Trophoblast cell (in vitro differentiated cells and primary cell): ENCODE measurements around the gene SIAH3.

Source experiments
- DNase-seq, 2 donors: peaks; one replicate each; pipeline ENCODE4 v3.0.0-alpha.2; 2016
- H2AFZ ChIP-seq: 2 replicates; pipeline ENCODE4 v1.6.1; 2013; ENCODE audit warnings: low read length, moderate library complexity, mild to moderate bottlenecking; ENCODE audit not compliant: insufficient read depth, poor library complexity
- H2AK5ac ChIP-seq: 2 replicates; pipeline ENCODE4 v1.6.1; 2013; ENCODE audit warnings: mild to moderate bottlenecking, low read length
- H2BK120ac ChIP-seq: 2 replicates; pipeline ENCODE4 v1.6.1; 2013; ENCODE audit warnings: low read length, mild to moderate bottlenecking, moderate library complexity; ENCODE audit not compliant: insufficient read depth, poor library complexity
- H2BK12ac ChIP-seq: 2 replicates; pipeline ENCODE4 v1.6.1; 2013; ENCODE audit warnings: mild to moderate bottlenecking, low read length, moderate library complexity
- H2BK5ac ChIP-seq: 2 replicates; pipeline ENCODE4 v1.6.1; 2013; ENCODE audit warnings: low read length, low read depth, moderate library complexity, mild to moderate bottlenecking; ENCODE audit not compliant: poor library complexity
- H3K14ac ChIP-seq: 2 replicates; pipeline ENCODE4 v1.6.1; 2013; ENCODE audit warnings: mild to moderate bottlenecking, low read length
- H3K18ac ChIP-seq: 2 replicates; pipeline ENCODE4 v1.6.1; 2013; ENCODE audit warnings: mild to moderate bottlenecking, low read length
- H3K23ac ChIP-seq: 2 replicates; pipeline ENCODE4 v1.6.1; 2013; ENCODE audit warnings: low read length
- H3K27ac ChIP-seq: 2 replicates; pipeline ENCODE4 v1.5.1; 2013; ENCODE audit warnings: low read depth, mild to moderate bottlenecking, inconsistent platforms, low read length, moderate library complexity
- H3K27me3 ChIP-seq: 2 replicates; pipeline ENCODE4 v1.6.1; 2013; ENCODE audit warnings: inconsistent platforms, mild to moderate bottlenecking, low read length, moderate library complexity; ENCODE audit not compliant: insufficient read depth
- H3K36me3 ChIP-seq, 2 experiments: 1 replicate in 1 of 2; 2 replicates in 1 of 2; pipeline ENCODE4 v1.6.1; 2013; ENCODE audit warnings: low read length in 2 of 2, mild to moderate bottlenecking in 2 of 2, moderate library complexity in 1 of 2; ENCODE audit not compliant: insufficient read depth in 2 of 2, control insufficient read depth in 1 of 2
- H3K4ac ChIP-seq: 2 replicates; pipeline ENCODE4 v1.6.1; 2013; ENCODE audit warnings: low read depth, mild to moderate bottlenecking, low read length, moderate library complexity
- H3K4me1 ChIP-seq, 2 experiments: 1 replicate in 1 of 2; 2 replicates in 1 of 2; pipeline ENCODE4 v1.6.1; 2013; ENCODE audit warnings: low read length in 2 of 2, mild to moderate bottlenecking in 2 of 2, moderate library complexity in 1 of 2; ENCODE audit not compliant: insufficient read depth in 2 of 2, control insufficient read depth in 1 of 2
- H3K4me2 ChIP-seq: 2 replicates; pipeline ENCODE4 v1.6.1; 2013; ENCODE audit warnings: inconsistent platforms, mild to moderate bottlenecking, low read length, moderate library complexity
- H3K4me3 ChIP-seq: 2 replicates; pipeline ENCODE4 v1.5.1; 2013; ENCODE audit warnings: mild to moderate bottlenecking, low read depth, low read length, inconsistent platforms
- H3K79me1 ChIP-seq: one replicate; pipeline ENCODE4 v1.6.1; 2013; ENCODE audit warnings: low read length
- H3K79me2 ChIP-seq: 2 replicates; pipeline ENCODE4 v1.6.1; 2013; ENCODE audit warnings: low read length, mild to moderate bottlenecking; ENCODE audit not compliant: control insufficient read depth, insufficient read depth, poor library complexity
- H3K9ac ChIP-seq: 2 replicates; pipeline ENCODE4 v1.6.1; 2013; ENCODE audit warnings: mild to moderate bottlenecking, low read length
- H3K9me3 ChIP-seq: 2 replicates; pipeline ENCODE4 v1.6.1; 2013; ENCODE audit warnings: low read depth, mild to moderate bottlenecking, control low read depth, inconsistent platforms, low read length; ENCODE audit not compliant: insufficient read depth
- H4K12ac ChIP-seq: 2 replicates; pipeline ENCODE4 v1.6.1; 2013; ENCODE audit warnings: low read depth, mild to moderate bottlenecking, low read length, moderate library complexity
- H4K8ac ChIP-seq: 2 replicates; pipeline ENCODE4 v1.6.1; 2013; ENCODE audit warnings: low read depth, mild to moderate bottlenecking, low read length, moderate library complexity
- H4K91ac ChIP-seq: one replicate; pipeline ENCODE4 v1.6.1; 2013; ENCODE audit warnings: low read depth, mild to moderate bottlenecking, low read length, moderate library complexity
- WGBS: extraction: QIAGEN DNeasy Blood & Tissue Kit; methylation state at CpG from one replicate; pipeline ENCODE4 v1.1.7; 2013; ENCODE audit warnings: missing lambda C conversion rate; ENCODE audit not compliant: insufficient read length, insufficient coverage; ENCODE audit errors: extremely low coverage; 5-methylcytosine and 5-hydroxymethylcytosine counted together

SIAH3 gene

GRCh38 chr13:45859705-45860104, 8.2 kb upstream of the SIAH3 start:
- Histone ChIP-seq H2AFZ (no peak overlapping the region), H2AK5ac (no peak overlapping the region), H4K8ac (no peak overlapping the region), H3K79me2 (no peaks in the 10 kb centered on the region), H3K4me1 (no peaks in the 10 kb centered on the region), H3K27me3 (no peaks in the 10 kb centered on the region), H3K18ac (no peak overlapping the region), H3K23ac (no peak overlapping the region), H4K91ac (no peak overlapping the region), H2BK120ac (no peak overlapping the region), H3K9me3 (no peaks in the 10 kb centered on the region), H3K14ac (no peak overlapping the region), H3K79me1 (no peaks in the 10 kb centered on the region), H3K4me2 (no peak overlapping the region), H3K4me3 (no peak overlapping the region), H2BK5ac (no peak overlapping the region), H3K9ac (no peak overlapping the region), H2BK12ac (no peak overlapping the region), H4K12ac (no peak overlapping the region), H3K4ac (no peak overlapping the region), H3K36me3 (no peaks in the 10 kb centered on the region), H3K27ac (no peak overlapping the region)
- WGBS = no CpG with 5 or more reads among the region's 2 CpGs
- DNase-seq = no peak

GRCh38 chr13:45852494-45852893, 941 bp upstream of the SIAH3 start:
- no peak overlapping the region for H3K4me2 ChIP-seq
- WGBS = no CpG with 5 or more reads among the region's 3 CpGs
- H2BK120ac ChIP-seq = no peak overlapping the region
- no peaks in the 10 kb centered on the region for H3K36me3 ChIP-seq
- H4K91ac ChIP-seq = no peak overlapping the region
- no peak overlapping the region for H2BK5ac ChIP-seq
- H2BK12ac ChIP-seq = no peak overlapping the region
- no peak overlapping the region for H2AFZ ChIP-seq
- H4K12ac ChIP-seq = no peak overlapping the region
- peaks cover 15% of the 10 kb centered on the region for H3K27me3 ChIP-seq
- no peak for DNase-seq
- no peak overlapping the region for H3K4ac ChIP-seq
- H4K8ac ChIP-seq = no peak overlapping the region
- no peaks in the 10 kb centered on the region for H3K79me2 ChIP-seq
- H3K14ac ChIP-seq = no peak overlapping the region
- H3K4me3 ChIP-seq = no peak overlapping the region
- H3K9ac ChIP-seq = no peak overlapping the region
- no peaks in the 10 kb centered on the region for H3K79me1 ChIP-seq
- H3K18ac ChIP-seq = no peak overlapping the region
- no peaks in the 10 kb centered on the region for H3K9me3 ChIP-seq
- no peak overlapping the region for H3K27ac ChIP-seq
- no peak overlapping the region for H3K23ac ChIP-seq
- no peak overlapping the region for H2AK5ac ChIP-seq
- H3K4me1 ChIP-seq = peaks cover 13 to 19% of the 10 kb centered on the region in 2 experiments

- WGBS = no CpG with 5 or more reads among the region's 7 CpGs
- no peak overlapping the region for H4K91ac ChIP-seq
- no peak overlapping the region for H3K9ac ChIP-seq
- H2BK12ac ChIP-seq = no peak overlapping the region
- H3K4me3 ChIP-seq = no peak overlapping the region
- no peak overlapping the region for H2AK5ac ChIP-seq
- H3K27me3 ChIP-seq = peaks cover 15% of the 10 kb centered on the region
- no peak overlapping the region for H3K14ac ChIP-seq
- no peak overlapping the region for H3K18ac ChIP-seq
- no peak overlapping the region for H2BK5ac ChIP-seq
- no peak overlapping the region for H4K12ac ChIP-seq
- H3K4me2 ChIP-seq = no peak overlapping the region
- DNase-seq = no peak
- H3K23ac ChIP-seq = no peak overlapping the region
- H3K9me3 ChIP-seq = no peaks in the 10 kb centered on the region
- no peaks in the 10 kb centered on the region for H3K79me2 ChIP-seq
- H2BK120ac ChIP-seq = no peak overlapping the region
- peaks cover 13 to 20% of the 10 kb centered on the region in 2 experiments for H3K4me1 ChIP-seq
- no peak overlapping the region for H3K27ac ChIP-seq
- H3K4ac ChIP-seq = no peak overlapping the region
- H3K79me1 ChIP-seq = no peaks in the 10 kb centered on the region
- no peaks in the 10 kb centered on the region for H3K36me3 ChIP-seq
- H4K8ac ChIP-seq = no peak overlapping the region
- no peak overlapping the region for H2AFZ ChIP-seq
Observed at GRCh38 chr13:45851956-45852355, 403 bp upstream of the SIAH3 start.

- Histone ChIP-seq H3K79me1 (no peaks in the 10 kb centered on the region), H3K4ac (no peak overlapping the region), H2BK12ac (no peak overlapping the region), H4K12ac (no peak overlapping the region), H3K4me1 (peaks cover 13 to 20% of the 10 kb centered on the region in 2 experiments), H2BK120ac (no peak overlapping the region), H3K27ac (no peak overlapping the region), H2AK5ac (no peak overlapping the region), H3K36me3 (no peaks in the 10 kb centered on the region), H2BK5ac (no peak overlapping the region), H3K4me2 (peak overlapping the region; percentile 60), H3K9me3 (no peaks in the 10 kb centered on the region), H3K18ac (no peak overlapping the region), H3K14ac (no peak overlapping the region), H4K8ac (no peak overlapping the region), H3K23ac (no peak overlapping the region), H4K91ac (no peak overlapping the region), H3K4me3 (no peak overlapping the region), H3K9ac (no peak overlapping the region), H3K79me2 (no peaks in the 10 kb centered on the region), H3K27me3 (peaks cover 15% of the 10 kb centered on the region), H2AFZ (no peak overlapping the region)
- no peak for DNase-seq
- whole genome bisulfite sequencing = no CpG with 5 or more reads among the region's 16 CpGs
Observed at GRCh38 chr13:45850027-45850613, 1.4 kb downstream of the SIAH3 start.
